MCF 10A (cell line): ENCODE measurements around the gene C1orf21. TPM values are rescaled to one million over a fixed set of nuclear protein-coding genes. Genes with fewer than 3 reads are reported as not detected.

Experiments used
- BruUV-seq: library from RNA; stranded (reverse); fragments of 400-500 nt; replicated peaks from 2 replicates; lab custom pipeline; 2021; lab: Mats Ljungman, UMichigan
- CTCF ChIA-PET: fragments of 300-600 bp; sonication (Branson Sonifier 250); formaldehyde crosslinking; extraction: SDS; loops from one replicate; lab custom pipeline; 2021; ENCODE audit warnings: antibody characterized with exemption, inconsistent platforms; lab: Yijun Ruan, JAX
- POLR2A ChIA-PET: fragments of 300-600, 350-650 bp; sonication (Branson Sonifier 250); formaldehyde crosslinking; extraction: SDS; loops from one replicate; lab custom pipeline; 2020; ENCODE audit warnings: antibody characterized with exemption, inconsistent platforms; lab: Yijun Ruan, JAX
- DNase-seq: peaks from one replicate; pipeline ENCODE4 v3.0.0-alpha.2; 2018; ENCODE audit not compliant: unreplicated experiment
- H3K27ac Mint-ChIP-seq: one replicate; pipeline ENCODE4 v1.8.0; 2022; ENCODE audit warnings: mild to moderate bottlenecking, low read depth, mixed read lengths; ENCODE audit not compliant: unreplicated experiment
- H3K27me3 Mint-ChIP-seq: one replicate; pipeline ENCODE4 v1.8.0; 2022; ENCODE audit warnings: mixed read lengths; ENCODE audit not compliant: insufficient read depth, unreplicated experiment
- H3K36me3 Mint-ChIP-seq: one replicate; pipeline ENCODE4 v1.8.0; 2022; ENCODE audit warnings: mild to moderate bottlenecking, moderate library complexity, mixed read lengths; ENCODE audit not compliant: insufficient read depth, unreplicated experiment
- H3K4me1 Mint-ChIP-seq: one replicate; pipeline ENCODE4 v1.8.0; 2022; ENCODE audit warnings: mixed read lengths; ENCODE audit not compliant: insufficient read depth, unreplicated experiment
- H3K4me3 Mint-ChIP-seq: one replicate; pipeline ENCODE4 v1.8.0; 2022; ENCODE audit warnings: mild to moderate bottlenecking, moderate library complexity, mixed read lengths; ENCODE audit not compliant: unreplicated experiment
- H3K9me3 Mint-ChIP-seq: one replicate; pipeline ENCODE4 v1.8.0; 2022; ENCODE audit warnings: mixed read lengths; ENCODE audit not compliant: unreplicated experiment
- intact Hi-C: fragments of 100-400 bp; cut with micrococcal nuclease; formaldehyde crosslinking; loops from 2 replicates; pipeline ENCODE4 v1.14.1; 2022
- total RNA-seq: library from RNA; stranded (reverse); gene quantifications from 2 replicates; pipeline ENCODE4 v1.2.3, GENCODE V29; 2022
- TF ChIP-seq, protein P1 (sequence below): fragments of 200-600 bp; IDR thresholded peaks from one replicate; pipeline ENCODE4 v1.8.0; 2022; ENCODE audit warnings: antibody characterized with exemption, mild to moderate bottlenecking; ENCODE audit not compliant: unreplicated experiment

The C1orf21 gene
- total RNA-seq, 1 experiment from 2014 or later: 23.2 TPM

DNA sequence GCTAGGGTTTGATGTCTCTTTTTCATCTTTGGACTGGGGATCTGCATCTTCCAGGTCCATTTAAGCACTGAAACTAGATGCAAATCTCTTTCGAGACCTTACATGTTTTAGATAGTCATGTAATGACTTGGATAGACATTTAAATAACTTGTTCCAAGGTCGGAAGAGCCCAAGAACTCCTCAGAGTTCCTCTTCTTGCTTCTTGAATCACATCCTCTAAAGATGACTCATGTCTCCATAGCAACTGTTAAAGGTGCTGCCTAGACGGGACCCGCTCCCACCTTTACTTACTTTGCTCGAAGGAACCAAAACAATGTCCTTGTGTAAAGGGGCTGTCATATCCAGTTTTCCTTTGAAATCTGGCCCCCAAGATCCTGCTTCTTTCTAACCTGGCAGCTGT is 237.8 kb downstream of the C1orf21 start:
- intact Hi-C loops: loop anchor here (1.0 to 2.0 kb wide), 2 partner anchors 12 to 38 kb away; no protein-coding TSS in a partner anchor
- Mint-ChIP-seq H3K4me3 (peak overlapping the region; percentile 52), H3K36me3 (peaks cover 15% of the 10 kb centered on the region), H3K27ac (peak overlapping the region; percentile 74), H3K9me3 (peaks cover 8% of the 10 kb centered on the region), H3K4me1 (peaks cover 69% of the 10 kb centered on the region), H3K27me3 (no peaks in the 10 kb centered on the region)
- ChIA-PET CTCF (interaction anchor here (1.7 kb wide), 1 partner anchor 67 kb away, joined by 8 read pairs; no protein-coding TSS in a partner anchor), POLR2A (interaction anchor here (0.6 to 6.3 kb wide), 9 partner anchors 8 to 568 kb away, joined by 3 to 67 read pairs (median 8); partner anchors contain the start of gene C1orf21)
- BruUV-seq: no TSS peak
- peak; percentile 83 for DNase-seq
- TF ChIP-seq, protein P1, sequence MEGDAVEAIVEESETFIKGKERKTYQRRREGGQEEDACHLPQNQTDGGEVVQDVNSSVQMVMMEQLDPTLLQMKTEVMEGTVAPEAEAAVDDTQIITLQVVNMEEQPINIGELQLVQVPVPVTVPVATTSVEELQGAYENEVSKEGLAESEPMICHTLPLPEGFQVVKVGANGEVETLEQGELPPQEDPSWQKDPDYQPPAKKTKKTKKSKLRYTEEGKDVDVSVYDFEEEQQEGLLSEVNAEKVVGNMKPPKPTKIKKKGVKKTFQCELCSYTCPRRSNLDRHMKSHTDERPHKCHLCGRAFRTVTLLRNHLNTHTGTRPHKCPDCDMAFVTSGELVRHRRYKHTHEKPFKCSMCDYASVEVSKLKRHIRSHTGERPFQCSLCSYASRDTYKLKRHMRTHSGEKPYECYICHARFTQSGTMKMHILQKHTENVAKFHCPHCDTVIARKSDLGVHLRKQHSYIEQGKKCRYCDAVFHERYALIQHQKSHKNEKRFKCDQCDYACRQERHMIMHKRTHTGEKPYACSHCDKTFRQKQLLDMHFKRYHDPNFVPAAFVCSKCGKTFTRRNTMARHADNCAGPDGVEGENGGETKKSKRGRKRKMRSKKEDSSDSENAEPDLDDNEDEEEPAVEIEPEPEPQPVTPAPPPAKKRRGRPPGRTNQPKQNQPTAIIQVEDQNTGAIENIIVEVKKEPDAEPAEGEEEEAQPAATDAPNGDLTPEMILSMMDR: no peak

DNA sequence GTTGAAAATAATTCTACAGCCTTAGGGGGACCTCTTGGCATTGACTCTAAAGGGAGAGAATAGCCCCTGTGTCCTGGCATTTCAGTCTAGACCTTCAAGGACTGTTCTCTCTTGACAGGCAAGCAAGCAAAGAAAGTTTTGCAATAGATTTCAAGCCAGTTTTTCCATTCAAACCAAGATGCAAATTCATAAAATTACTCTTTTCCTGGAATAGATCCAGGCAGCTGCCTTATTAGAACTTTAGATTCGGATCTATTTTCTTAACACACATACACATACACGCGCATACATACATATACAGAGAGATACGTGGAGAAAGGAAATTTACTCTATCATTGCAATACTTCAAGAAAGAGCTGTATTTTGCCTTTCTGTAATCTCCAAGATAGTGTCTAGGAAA is 238.4 kb downstream of the C1orf21 start:
- POLR2A ChIA-PET: interaction anchor here (0.6 to 6.3 kb wide), 7 partner anchors 10 to 568 kb away, joined by 3 to 67 read pairs (median 4); partner anchors contain the start of gene C1orf21

DNA sequence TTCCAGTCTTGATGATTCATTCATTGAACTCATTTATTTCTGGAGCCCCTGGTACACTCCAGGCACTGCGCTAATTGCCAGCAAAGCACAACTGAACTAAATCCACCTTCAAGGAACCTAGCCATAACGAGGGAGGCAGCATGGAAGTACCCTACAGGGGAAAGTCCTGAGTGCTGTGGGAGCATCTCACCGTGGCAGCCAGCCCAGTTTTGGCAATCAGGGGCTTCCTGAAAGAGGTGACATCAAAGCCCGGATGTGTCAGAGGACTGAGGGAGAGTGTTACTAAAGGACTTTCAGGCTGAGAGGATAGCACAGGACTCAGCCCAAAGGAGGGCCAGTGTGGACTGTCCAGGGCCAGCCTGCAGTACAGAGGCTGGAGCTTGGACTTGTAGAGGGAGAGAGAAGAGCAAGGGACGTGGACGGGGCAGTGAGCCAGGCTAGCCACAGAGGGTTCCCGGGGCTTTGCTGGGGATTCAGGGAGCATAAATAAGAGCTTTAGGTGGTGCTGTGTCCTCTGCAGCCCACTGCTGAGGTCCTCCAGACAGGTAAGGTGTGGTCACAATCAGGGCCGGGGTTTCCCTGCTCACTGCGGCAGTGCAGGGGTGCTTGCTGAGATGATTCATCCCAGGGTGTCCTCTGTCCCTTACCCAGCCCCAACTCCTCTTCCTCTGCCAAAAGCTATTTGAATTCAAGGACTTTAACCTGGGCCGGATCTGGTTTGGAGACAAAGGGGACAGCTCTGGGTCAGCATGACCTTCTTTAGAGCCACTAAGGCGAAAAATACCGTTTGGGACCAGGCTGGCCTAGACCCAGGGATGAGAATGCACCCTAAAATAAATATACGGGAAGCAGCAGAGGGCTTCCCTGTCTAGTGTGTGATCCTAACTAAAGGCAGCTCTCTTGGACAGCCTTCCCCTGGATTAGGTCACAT is 239.5 kb downstream of the C1orf21 start:
- Mint-ChIP-seq H3K9me3 (peaks cover 5% of the 10 kb centered on the region), H3K27ac (peak overlapping the region; percentile 74), H3K4me3 (no peak overlapping the region), H3K27me3 (no peaks in the 10 kb centered on the region), H3K4me1 (peaks cover 84% of the 10 kb centered on the region), H3K36me3 (peaks cover 25% of the 10 kb centered on the region)
- no TSS peak for BruUV-seq
- POLR2A ChIA-PET: interaction anchor here (0.6 to 6.3 kb wide), 15 partner anchors 9 to 244 kb away, joined by 3 to 67 read pairs (median 3); partner anchors contain the start of genes C1orf21 and EDEM3
- CTCF ChIA-PET: interaction anchor here (0.6 to 2.1 kb wide), 10 partner anchors 28 to 1816 kb away, joined by 3 to 14 read pairs (median 4); no protein-coding TSS in a partner anchor
- peak; percentile 57 for DNase-seq
- intact Hi-C loops: no loop called here
- TF ChIP-seq, protein P1: no peak

More for the DNA sequence above, 238.4 kb downstream of the C1orf21 start:
- no TSS peak for BruUV-seq
- intact Hi-C loops: loop anchor here (2.0 kb wide), 1 partner anchor 38 kb away; no protein-coding TSS in a partner anchor
- Mint-ChIP-seq H3K36me3 (peaks cover 21% of the 10 kb centered on the region), H3K4me3 (peak overlapping the region; percentile 52), H3K27ac (peak overlapping the region; percentile 74), H3K4me1 (peaks cover 76% of the 10 kb centered on the region), H3K9me3 (peaks cover 8% of the 10 kb centered on the region), H3K27me3 (no peaks in the 10 kb centered on the region)
- TF ChIP-seq, protein P1: no peak
- no peak for DNase-seq
- CTCF ChIA-PET: interaction anchor here (2.1 kb wide), 1 partner anchor 236 kb away, joined by 6 read pairs; no protein-coding TSS in a partner anchor
